H1 (cell line): ENCODE results near the gene SMAD7.

Source experiments
- EGR1 ChIP-seq: IDR thresholded peaks from 2 replicates; pipeline ENCODE4 v1.6.1; 2011; ENCODE audit warnings: low read depth, low read length, borderline replicate concordance
- EZH2 ChIP-seq: fragments of 200-600 bp; sonication (generic); IDR thresholded peaks from 2 replicates; pipeline ENCODE4 v1.7.1; 2012; ENCODE audit warnings: low read depth, mild to moderate bottlenecking, moderate library complexity, low read length, inconsistent platforms; ENCODE audit not compliant: severe bottlenecking
- HDAC2 ChIP-seq, 2 experiments: fragments of 300-600 bp in 1 of 2; sonication (generic) in 1 of 2; IDR thresholded peaks; 2 replicates each; pipeline ENCODE4 v1.6.1; 2011 to 2012; ENCODE audit warnings: low read depth in 2 of 2, low read length in 2 of 2, mild to moderate bottlenecking in 2 of 2, moderate library complexity in 2 of 2, borderline replicate concordance in 1 of 2, inconsistent platforms in 1 of 2
- POLR2A ChIP-seq, 2 experiments: IDR thresholded peaks; 1 replicate in 1 of 2; 2 replicates in 1 of 2; pipeline ENCODE4 v1.6.1; 2011; ENCODE audit warnings: low read depth in 2 of 2, low read length in 2 of 2, mild to moderate bottlenecking in 2 of 2; ENCODE audit errors: control extremely low read depth in 1 of 2
- TF ChIP-seq, protein P1 (sequence below), 3 experiments: IDR thresholded peaks; 1 replicate in 2 of 3; 2 replicates in 1 of 3; pipeline versions ENCODE4 v1.5.1 to v1.6.1; 2011; ENCODE audit warnings: low read length in 3 of 3, mild to moderate bottlenecking in 3 of 3, inconsistent platforms in 2 of 3, low read depth in 1 of 3, moderate library complexity in 1 of 3; ENCODE audit not compliant: insufficient read depth in 1 of 3; ENCODE audit errors: control extremely low read depth in 1 of 3

DNA sequence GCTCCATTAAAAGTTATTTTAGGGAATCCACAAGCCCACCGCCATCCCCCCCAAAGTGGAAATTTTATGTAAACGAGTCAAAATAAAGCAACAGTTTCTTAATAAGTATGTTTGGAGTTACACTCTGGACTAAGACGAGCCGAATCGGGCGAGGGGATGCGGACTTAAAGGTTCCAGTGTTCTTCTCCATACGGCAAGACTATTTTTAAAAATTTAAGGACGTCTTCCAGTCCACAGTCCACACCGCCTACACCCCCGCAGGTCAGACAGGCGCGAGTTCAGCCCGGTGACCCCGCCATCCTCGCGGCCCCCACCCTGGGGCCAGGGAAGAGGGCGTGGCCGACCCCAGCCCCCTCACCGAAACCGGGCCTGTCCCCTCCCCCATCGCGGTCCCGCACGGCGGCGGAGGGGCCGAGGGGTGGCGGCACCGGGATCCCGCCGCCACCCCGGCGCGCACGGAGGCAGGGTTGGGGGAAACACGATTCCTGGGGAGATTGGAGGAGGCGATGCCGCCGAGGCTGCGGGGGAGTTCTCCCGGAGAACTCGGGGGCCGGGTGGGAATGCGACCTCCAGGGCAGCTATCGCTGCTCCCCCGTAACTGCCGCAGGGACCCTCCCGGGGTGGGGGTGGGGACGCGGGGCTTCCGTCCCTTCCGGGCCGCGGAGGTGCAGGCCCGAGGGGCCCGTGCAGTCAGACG, 24.5 kb upstream of the SMAD7 start:
- TF ChIP-seq HDAC2 (IDR thresholded peaks at IDR 0.05; ENCODE audit: borderline replicate concordance in 1 of 2, low read depth in 2 of 2, low read length in 2 of 2) = no peak
- TF ChIP-seq POLR2A (IDR thresholded peaks at IDR 0.05; ENCODE audit: control extremely low read depth in 1 of 2, low read depth in 2 of 2, low read length in 2 of 2) = no peak
- TF ChIP-seq, protein P1, sequence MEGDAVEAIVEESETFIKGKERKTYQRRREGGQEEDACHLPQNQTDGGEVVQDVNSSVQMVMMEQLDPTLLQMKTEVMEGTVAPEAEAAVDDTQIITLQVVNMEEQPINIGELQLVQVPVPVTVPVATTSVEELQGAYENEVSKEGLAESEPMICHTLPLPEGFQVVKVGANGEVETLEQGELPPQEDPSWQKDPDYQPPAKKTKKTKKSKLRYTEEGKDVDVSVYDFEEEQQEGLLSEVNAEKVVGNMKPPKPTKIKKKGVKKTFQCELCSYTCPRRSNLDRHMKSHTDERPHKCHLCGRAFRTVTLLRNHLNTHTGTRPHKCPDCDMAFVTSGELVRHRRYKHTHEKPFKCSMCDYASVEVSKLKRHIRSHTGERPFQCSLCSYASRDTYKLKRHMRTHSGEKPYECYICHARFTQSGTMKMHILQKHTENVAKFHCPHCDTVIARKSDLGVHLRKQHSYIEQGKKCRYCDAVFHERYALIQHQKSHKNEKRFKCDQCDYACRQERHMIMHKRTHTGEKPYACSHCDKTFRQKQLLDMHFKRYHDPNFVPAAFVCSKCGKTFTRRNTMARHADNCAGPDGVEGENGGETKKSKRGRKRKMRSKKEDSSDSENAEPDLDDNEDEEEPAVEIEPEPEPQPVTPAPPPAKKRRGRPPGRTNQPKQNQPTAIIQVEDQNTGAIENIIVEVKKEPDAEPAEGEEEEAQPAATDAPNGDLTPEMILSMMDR (IDR thresholded peaks at IDR 0.05; ENCODE audit: control extremely low read depth in 1 of 3, insufficient read depth in 1 of 3, low read depth in 1 of 3, low read length in 3 of 3) = no peak
- no peak for TF ChIP-seq EGR1
- no peak for TF ChIP-seq EZH2
